ENCODE data around the gene EN1. TPM values are rescaled to one million over a fixed set of nuclear protein-coding genes. Genes with fewer than 3 reads are reported as not detected.

Gene EN1
- total RNA-seq, 1 donor: not detected

DNA sequence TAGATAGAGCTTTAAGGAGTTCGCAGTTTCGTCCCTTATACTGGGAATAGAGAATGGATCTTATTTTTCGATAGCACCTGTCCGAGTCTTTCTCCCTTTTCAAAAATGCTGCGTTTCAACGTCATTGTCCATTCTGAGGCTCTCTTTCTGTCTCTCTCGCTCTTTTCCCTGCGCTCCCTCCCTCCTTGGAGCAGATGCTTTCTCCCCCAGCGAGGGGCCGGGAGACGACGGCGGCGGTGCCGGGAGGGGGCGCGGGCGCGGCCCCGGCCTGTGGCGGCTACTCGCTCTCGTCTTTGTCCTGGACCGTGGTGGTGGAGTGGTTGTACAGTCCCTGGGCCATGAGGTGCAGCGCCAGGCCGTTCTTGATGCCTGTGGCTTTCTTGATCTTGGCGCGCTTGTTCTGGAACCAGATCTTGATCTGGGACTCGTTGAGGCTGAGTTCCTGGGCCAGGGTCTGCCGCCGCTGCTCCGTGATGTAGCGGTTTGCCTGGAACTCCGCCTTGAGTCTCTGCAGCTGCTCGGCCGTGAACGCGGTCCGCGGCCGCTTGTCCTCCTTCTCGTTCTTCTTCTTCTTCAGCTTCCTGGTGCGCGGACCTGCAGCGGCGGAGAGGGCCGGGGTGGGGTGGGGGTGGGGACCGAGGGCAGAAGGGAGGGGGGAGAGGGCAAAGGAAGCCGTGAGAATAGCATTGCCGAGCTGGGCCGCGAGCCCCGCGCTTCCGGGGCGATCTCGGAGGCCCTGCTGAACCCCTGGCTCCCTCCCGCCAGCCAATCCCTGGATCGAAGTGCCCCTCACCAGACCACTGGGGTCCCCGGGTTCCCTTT, 4.6 kb downstream of the EN1 start:
- TF ChIP-seq, protein P1, sequence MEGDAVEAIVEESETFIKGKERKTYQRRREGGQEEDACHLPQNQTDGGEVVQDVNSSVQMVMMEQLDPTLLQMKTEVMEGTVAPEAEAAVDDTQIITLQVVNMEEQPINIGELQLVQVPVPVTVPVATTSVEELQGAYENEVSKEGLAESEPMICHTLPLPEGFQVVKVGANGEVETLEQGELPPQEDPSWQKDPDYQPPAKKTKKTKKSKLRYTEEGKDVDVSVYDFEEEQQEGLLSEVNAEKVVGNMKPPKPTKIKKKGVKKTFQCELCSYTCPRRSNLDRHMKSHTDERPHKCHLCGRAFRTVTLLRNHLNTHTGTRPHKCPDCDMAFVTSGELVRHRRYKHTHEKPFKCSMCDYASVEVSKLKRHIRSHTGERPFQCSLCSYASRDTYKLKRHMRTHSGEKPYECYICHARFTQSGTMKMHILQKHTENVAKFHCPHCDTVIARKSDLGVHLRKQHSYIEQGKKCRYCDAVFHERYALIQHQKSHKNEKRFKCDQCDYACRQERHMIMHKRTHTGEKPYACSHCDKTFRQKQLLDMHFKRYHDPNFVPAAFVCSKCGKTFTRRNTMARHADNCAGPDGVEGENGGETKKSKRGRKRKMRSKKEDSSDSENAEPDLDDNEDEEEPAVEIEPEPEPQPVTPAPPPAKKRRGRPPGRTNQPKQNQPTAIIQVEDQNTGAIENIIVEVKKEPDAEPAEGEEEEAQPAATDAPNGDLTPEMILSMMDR (IDR thresholded peaks at IDR 0.05; ENCODE audit: insufficient read depth, low read depth, low read length): no peak
- no peak for DNase-seq (ENCODE audit: low read depth)
- H3K4me3 ChIP-seq (ENCODE audit: low read depth, low read length): no peak overlapping the region

DNA sequence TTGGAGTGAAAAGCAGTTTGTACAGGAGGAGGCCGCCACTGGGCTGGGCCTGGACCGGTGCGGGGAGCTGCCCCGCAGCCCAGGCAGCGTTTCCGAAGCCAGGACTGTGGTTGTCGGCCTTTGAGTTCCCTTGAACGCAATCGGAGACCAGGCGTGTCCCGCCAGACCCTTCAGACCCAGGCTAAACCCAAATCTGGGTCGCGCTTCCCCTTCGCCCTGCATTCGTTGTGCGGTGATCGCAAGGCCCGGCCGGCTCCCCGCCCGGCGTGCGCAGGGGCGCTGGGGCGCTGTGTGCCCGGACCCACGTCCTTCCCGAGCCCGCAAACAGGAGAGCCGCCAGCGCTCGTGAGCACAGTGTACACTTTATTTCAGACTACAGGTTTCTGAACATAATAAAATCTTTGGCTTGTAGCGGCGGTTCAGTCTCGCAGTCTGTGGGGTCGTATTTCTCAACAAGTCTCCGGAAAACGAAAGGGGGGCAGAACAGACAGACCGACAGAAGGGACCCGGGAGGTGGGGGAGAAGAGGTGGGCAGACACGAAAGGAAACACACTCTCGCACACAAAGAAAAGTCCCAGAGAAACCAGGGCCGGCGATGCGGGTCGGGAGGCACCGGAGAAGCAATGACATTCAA, 5.5 kb downstream of the EN1 start:
- DNase-seq (ENCODE audit: low read depth): no peak
- TF ChIP-seq, protein P1 (IDR thresholded peaks at IDR 0.05; ENCODE audit: insufficient read depth, low read depth, low read length): no peak
- H3K4me3 ChIP-seq (ENCODE audit: low read depth, low read length): no peak overlapping the region

DNA sequence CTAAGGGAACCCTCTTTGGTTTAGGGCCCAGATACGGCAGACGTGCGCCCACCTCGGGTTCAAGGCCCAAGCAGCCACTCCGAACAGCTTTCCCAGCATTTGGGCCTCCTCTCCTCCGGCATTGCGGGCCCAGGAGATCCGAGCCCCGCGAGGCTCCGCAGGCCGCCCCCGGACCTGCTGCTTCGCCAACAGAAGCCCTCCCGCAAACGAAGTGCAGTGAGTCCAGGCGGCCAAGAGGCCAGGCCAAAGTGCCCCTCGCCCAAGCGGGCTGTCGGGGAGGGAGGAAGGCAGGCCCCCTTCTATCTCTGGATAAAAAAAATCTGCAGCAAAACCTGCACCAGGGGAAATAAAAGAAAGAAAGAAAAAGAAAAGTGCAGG, 6.0 kb downstream of the EN1 start:
- no peak for DNase-seq (ENCODE audit: low read depth)
- TF ChIP-seq, protein P1 (IDR thresholded peaks at IDR 0.05; ENCODE audit: insufficient read depth, low read depth, low read length): no peak
- no peak overlapping the region for H3K4me3 ChIP-seq (ENCODE audit: low read depth, low read length)

DNA sequence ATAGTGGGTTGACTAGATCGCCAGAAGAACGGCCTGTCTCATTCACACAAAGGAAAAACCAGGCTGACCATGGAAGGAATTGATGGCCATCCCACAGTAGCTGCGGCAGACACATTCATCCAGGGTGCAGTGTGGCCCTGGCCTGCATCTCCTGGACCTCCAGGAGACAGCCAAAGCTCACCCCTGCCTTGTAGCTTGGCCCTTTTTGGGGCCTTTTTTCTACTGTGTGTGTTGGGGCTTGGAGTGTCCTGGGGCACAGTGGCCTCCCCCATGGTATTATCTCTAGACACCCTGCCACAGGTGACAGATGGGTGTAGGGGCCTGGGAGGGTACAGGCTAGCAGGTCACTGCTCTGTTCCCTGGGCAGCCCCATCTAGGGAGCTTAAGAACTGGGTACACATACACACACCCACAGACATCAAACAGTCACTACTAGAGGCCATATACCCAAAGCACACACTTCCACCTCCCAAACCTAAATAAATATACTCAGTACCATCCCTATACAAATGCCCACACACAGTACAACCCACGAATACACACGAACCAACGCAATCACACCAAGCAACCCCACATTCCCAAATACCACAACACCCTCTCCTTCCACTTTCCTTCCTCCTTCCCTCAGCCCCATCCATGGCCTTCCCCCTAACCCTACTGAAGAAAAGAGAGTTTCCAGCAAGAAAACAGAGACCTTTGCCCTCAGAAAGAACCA, 8.6 kb downstream of the EN1 start:
- DNase-seq (ENCODE audit: low read depth): no peak
- TF ChIP-seq, protein P1 (IDR thresholded peaks at IDR 0.05; ENCODE audit: insufficient read depth, low read depth, low read length): no peak
- H3K4me3 ChIP-seq (ENCODE audit: low read depth, low read length): no peak overlapping the region

DNA sequence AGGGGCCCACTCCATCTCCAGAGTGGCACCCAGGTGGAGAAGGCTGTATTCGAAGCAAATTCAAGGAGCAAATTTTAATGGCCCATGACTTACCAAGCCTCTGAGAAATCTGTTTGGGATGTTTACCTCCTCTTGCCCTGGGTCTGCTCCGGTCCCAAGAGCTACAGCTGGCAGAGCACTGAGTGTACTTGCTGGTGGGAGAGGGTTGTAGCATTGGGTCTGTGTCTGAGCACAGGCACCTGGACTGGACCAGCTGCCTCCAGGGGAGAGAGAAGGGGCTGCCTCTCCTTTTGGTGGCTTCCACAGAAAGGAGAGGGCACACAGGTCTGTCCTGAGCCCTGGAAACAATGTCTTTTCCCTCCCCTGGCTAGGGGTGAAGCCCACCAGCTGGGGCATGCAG, 9.8 kb downstream of the EN1 start:
- DNase-seq (ENCODE audit: low read depth): no peak
- H3K4me3 ChIP-seq (ENCODE audit: low read depth, low read length): no peak overlapping the region
- TF ChIP-seq, protein P1 (IDR thresholded peaks at IDR 0.05; ENCODE audit: insufficient read depth, low read depth, low read length): no peak

DNA sequence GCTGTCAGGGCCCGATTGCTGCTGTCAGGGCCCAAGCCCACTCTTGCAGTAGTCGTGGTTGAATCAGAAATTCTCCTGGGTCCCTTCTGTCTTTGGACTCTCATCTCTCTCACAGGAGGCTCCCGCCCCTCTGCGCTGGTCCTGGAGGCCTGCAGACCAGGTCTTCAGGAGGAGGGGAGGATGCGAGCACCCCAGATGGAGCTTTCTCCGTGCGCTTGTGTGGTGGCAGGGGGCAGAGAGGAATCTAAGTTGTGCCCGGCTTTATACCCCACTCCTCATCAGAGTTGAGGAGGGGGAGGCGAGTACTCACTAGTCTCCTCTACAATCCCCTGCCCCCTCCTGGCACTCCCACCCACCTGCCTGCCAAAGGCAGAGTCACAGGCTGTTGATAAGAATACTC, 10.4 kb downstream of the EN1 start:
- H3K4me3 ChIP-seq (ENCODE audit: low read depth, low read length): no peak overlapping the region
- no peak for DNase-seq (ENCODE audit: low read depth)
- TF ChIP-seq, protein P1 (IDR thresholded peaks at IDR 0.05; ENCODE audit: insufficient read depth, low read depth, low read length): no peak
